Measurements from ENCODE around the gene AATK. TPM values are rescaled to one million over a fixed set of nuclear protein-coding genes. Genes with fewer than 3 reads are reported as not detected.

Gene AATK, protein sequence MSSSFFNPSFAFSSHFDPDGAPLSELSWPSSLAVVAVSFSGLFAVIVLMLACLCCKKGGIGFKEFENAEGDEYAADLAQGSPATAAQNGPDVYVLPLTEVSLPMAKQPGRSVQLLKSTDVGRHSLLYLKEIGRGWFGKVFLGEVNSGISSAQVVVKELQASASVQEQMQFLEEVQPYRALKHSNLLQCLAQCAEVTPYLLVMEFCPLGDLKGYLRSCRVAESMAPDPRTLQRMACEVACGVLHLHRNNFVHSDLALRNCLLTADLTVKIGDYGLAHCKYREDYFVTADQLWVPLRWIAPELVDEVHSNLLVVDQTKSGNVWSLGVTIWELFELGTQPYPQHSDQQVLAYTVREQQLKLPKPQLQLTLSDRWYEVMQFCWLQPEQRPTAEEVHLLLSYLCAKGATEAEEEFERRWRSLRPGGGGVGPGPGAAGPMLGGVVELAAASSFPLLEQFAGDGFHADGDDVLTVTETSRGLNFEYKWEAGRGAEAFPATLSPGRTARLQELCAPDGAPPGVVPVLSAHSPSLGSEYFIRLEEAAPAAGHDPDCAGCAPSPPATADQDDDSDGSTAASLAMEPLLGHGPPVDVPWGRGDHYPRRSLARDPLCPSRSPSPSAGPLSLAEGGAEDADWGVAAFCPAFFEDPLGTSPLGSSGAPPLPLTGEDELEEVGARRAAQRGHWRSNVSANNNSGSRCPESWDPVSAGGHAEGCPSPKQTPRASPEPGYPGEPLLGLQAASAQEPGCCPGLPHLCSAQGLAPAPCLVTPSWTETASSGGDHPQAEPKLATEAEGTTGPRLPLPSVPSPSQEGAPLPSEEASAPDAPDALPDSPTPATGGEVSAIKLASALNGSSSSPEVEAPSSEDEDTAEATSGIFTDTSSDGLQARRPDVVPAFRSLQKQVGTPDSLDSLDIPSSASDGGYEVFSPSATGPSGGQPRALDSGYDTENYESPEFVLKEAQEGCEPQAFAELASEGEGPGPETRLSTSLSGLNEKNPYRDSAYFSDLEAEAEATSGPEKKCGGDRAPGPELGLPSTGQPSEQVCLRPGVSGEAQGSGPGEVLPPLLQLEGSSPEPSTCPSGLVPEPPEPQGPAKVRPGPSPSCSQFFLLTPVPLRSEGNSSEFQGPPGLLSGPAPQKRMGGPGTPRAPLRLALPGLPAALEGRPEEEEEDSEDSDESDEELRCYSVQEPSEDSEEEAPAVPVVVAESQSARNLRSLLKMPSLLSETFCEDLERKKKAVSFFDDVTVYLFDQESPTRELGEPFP (N-terminal part only)
- 2.7 and 3.4 TPM in 2 replicates for total RNA-seq (2014; rRNA removed; shearing (Covaris generic))

DNA sequence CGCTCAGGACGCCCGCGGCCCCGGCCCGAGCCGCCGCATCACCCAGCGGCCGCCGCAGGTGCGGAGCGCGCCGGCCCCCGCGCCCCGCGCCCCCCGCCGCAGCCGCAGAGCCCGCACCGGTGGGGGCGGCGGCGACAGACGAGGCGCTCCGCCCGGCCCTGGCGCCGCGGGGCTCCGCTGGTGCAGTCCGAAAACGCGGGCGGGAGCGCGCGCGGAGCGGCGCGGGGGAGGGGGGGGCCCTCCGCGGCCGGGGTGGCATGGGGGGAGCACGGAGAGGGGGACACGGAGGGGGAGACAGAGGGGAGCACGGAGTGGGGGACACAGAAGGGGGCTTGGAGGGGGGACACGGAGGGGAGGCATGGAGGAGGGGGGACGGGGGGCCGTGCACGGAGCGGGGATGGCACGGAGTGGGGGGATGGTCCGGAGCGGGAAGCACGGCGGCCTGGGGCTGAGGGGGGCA, at the start of gene AATK:
TSS of gene AATK (minus strand) at position 189 of the 460 bp plus-strand sequence. CDS start 229 bp downstream, outside the sequence.

GRCh38 chr17:81165246-81166032, 582 bp downstream of the AATK start, which contains the start of gene PVALEF:
Gene PVALEF, plus strand, starts transcription at chr17:81165507. Its CDS starts 15,720 bp downstream, at chr17:81181227.

Small RNA genes lying within 50 kb of the gene (small RNA-seq; reads per million reads assigned to genes)
- gene MIR1250 (not detected), gene MIR3065 (0.25 reads per million), gene MIR657 (not detected)

Other genes with a start within 250 kb of the AATK start
- 17.2 and 18.8 TPM in 2 replicates for gene CHMP6, start 174.4 kb downstream of the AATK start, total RNA-seq (2014; rRNA removed; shearing (Covaris generic))
- 23.7 and 30.4 TPM in 2 replicates for gene BAIAP2, start 131.1 kb downstream of the AATK start, total RNA-seq (2014; rRNA removed; shearing (Covaris generic))
- gene PVALEF, start 714 bp downstream of the AATK start, total RNA-seq (2014; rRNA removed; shearing (Covaris generic)) = not detected in 2 replicates
- 28.3 and 31.3 TPM in 2 replicates for gene CEP131, start 56.7 kb upstream of the AATK start, total RNA-seq (2014; rRNA removed; shearing (Covaris generic))
- gene TEPSIN, start 72.8 kb upstream of the AATK start, total RNA-seq (2014; rRNA removed; shearing (Covaris generic)) = 19.3 and 21.2 TPM in 2 replicates
- 147 and 153 TPM in 2 replicates for gene NDUFAF8, start 73.1 kb upstream of the AATK start, total RNA-seq (2014; rRNA removed; shearing (Covaris generic))
- 52.0 and 55.3 TPM in 2 replicates for gene SLC38A10, start 129.1 kb upstream of the AATK start, total RNA-seq (2014; rRNA removed; shearing (Covaris generic))
- 8.6 and 10.4 TPM in 2 replicates for gene BAHCC1, start 229.2 kb upstream of the AATK start, total RNA-seq (2014; rRNA removed; shearing (Covaris generic))